ENCODE results near the gene ARMC7. TPM values are rescaled to one million over a fixed set of nuclear protein-coding genes. Genes with fewer than 3 reads are reported as not detected.
"Not testable (repeated sequence)": the region's sequence is repeated elsewhere in the genome, so short reads cannot be mapped to it uniquely, and the experiment has no call there.

Gene ARMC7
- total and polyA plus RNA-seq, 4 donors = 2.5 to 14.2 (median 9.0) TPM

GRCh38 chr17:75159196-75160031 is 49.6 kb downstream of the ARMC7 start:
- H3K4me3 ChIP-seq (ENCODE audit: low read depth, low read length) = no peak overlapping the region
- H3K9me3 ChIP-seq (ENCODE audit: control insufficient read depth, insufficient read depth, low read length) = no peaks in the 10 kb centered on the region
- no peak overlapping the region for H3K27ac ChIP-seq (ENCODE audit: low read depth, low read length)
- H3K27me3 ChIP-seq (ENCODE audit: control insufficient read depth, insufficient read depth, low read length) = no peaks in the 10 kb centered on the region
- no peaks in the 10 kb centered on the region for H3K4me1 ChIP-seq (ENCODE audit: control insufficient read depth, insufficient read depth, low read length)
- H3K36me3 ChIP-seq (ENCODE audit: control insufficient read depth, insufficient read depth, low read length) = peaks cover 40% of the 10 kb centered on the region
- no peak for DNase-seq (ENCODE audit: low read depth in 4 of 6, low spot score in 6 of 6)
- 100% methylated on average over 1 of the region's 4 CpGs for WGBS (ENCODE audit: insufficient coverage)

- H3K9me3 ChIP-seq (ENCODE audit: control insufficient read depth, insufficient read depth, low read length) = no peaks in the 10 kb centered on the region
- no peak overlapping the region for H3K4me3 ChIP-seq (ENCODE audit: low read depth, low read length)
- no peaks in the 10 kb centered on the region for H3K27me3 ChIP-seq (ENCODE audit: control insufficient read depth, insufficient read depth, low read length)
- DNase-seq (ENCODE audit: low read depth in 4 of 6, low spot score in 6 of 6) = no peak
- H3K27ac ChIP-seq (ENCODE audit: low read depth, low read length) = no peak overlapping the region
- 94% methylated on average over 3 of the region's 5 CpGs for WGBS (ENCODE audit: insufficient coverage)
- H3K4me1 ChIP-seq (ENCODE audit: control insufficient read depth, insufficient read depth, low read length) = no peaks in the 10 kb centered on the region
- peaks cover 48% of the 10 kb centered on the region for H3K36me3 ChIP-seq (ENCODE audit: control insufficient read depth, insufficient read depth, low read length)
Measured at GRCh38 chr17:75160211-75160610, 50.4 kb downstream of the ARMC7 start.

- WGBS (ENCODE audit: insufficient coverage) = 91% methylated on average over 5 of the region's 5 CpGs
- Histone ChIP-seq H3K4me3 (ENCODE audit: low read depth, low read length) (no peak overlapping the region), H3K36me3 (ENCODE audit: control insufficient read depth, insufficient read depth, low read length) (peaks cover 59% of the 10 kb centered on the region), H3K9me3 (ENCODE audit: control insufficient read depth, insufficient read depth, low read length) (no peaks in the 10 kb centered on the region), H3K27me3 (ENCODE audit: control insufficient read depth, insufficient read depth, low read length) (no peaks in the 10 kb centered on the region), H3K4me1 (ENCODE audit: control insufficient read depth, insufficient read depth, low read length) (no peaks in the 10 kb centered on the region), H3K27ac (ENCODE audit: low read depth, low read length) (no peak overlapping the region)
- DNase-seq (ENCODE audit: low read depth in 4 of 6, low spot score in 6 of 6) = no peak
Measured at GRCh38 chr17:75163074-75163473, 53.3 kb downstream of the ARMC7 start.

- not testable (repeated sequence) for H3K27me3 ChIP-seq (ENCODE audit: control insufficient read depth, insufficient read depth, low read length); H3K27ac ChIP-seq (ENCODE audit: low read depth, low read length); H3K4me1 ChIP-seq (ENCODE audit: control insufficient read depth, insufficient read depth, low read length); H3K9me3 ChIP-seq (ENCODE audit: control insufficient read depth, insufficient read depth, low read length); DNase-seq (ENCODE audit: low read depth in 4 of 6, low spot score in 6 of 6); H3K4me3 ChIP-seq (ENCODE audit: low read depth, low read length)
- WGBS (ENCODE audit: insufficient coverage) = 96% methylated on average over 11 of the region's 15 CpGs
- peaks cover 63% of the 10 kb centered on the region for H3K36me3 ChIP-seq (ENCODE audit: control insufficient read depth, insufficient read depth, low read length)
Measured at GRCh38 chr17:75164606-75165005, 54.8 kb downstream of the ARMC7 start.

- no peaks in the 10 kb centered on the region for H3K9me3 ChIP-seq (ENCODE audit: control insufficient read depth, insufficient read depth, low read length)
Measured at GRCh38 chr17:75168998-75169397, 59.2 kb downstream of the ARMC7 start.

GRCh38 chr17:75173526-75173925 is 63.8 kb downstream of the ARMC7 start:
- H3K36me3 ChIP-seq (ENCODE audit: control insufficient read depth, insufficient read depth, low read length) = peaks cover 86% of the 10 kb centered on the region
- 85% methylated on average over 3 of the region's 4 CpGs for WGBS (ENCODE audit: insufficient coverage)
- no peak overlapping the region for H3K4me3 ChIP-seq (ENCODE audit: low read depth, low read length)
- H3K4me1 ChIP-seq (ENCODE audit: control insufficient read depth, insufficient read depth, low read length) = no peaks in the 10 kb centered on the region
- H3K27ac ChIP-seq (ENCODE audit: low read depth, low read length) = no peak overlapping the region
- DNase-seq (ENCODE audit: low read depth in 4 of 6, low spot score in 6 of 6) = no peak
- no peaks in the 10 kb centered on the region for H3K27me3 ChIP-seq (ENCODE audit: control insufficient read depth, insufficient read depth, low read length)
- H3K9me3 ChIP-seq (ENCODE audit: control insufficient read depth, insufficient read depth, low read length) = no peaks in the 10 kb centered on the region

More at GRCh38 chr17:75168998-75169397, 59.2 kb downstream of the ARMC7 start:
- no peak overlapping the region for H3K27ac ChIP-seq (ENCODE audit: low read depth, low read length)
- H3K36me3 ChIP-seq (ENCODE audit: control insufficient read depth, insufficient read depth, low read length) = peaks cover 77% of the 10 kb centered on the region
- H3K27me3 ChIP-seq (ENCODE audit: control insufficient read depth, insufficient read depth, low read length) = no peaks in the 10 kb centered on the region
- H3K4me1 ChIP-seq (ENCODE audit: control insufficient read depth, insufficient read depth, low read length) = no peaks in the 10 kb centered on the region
- DNase-seq (ENCODE audit: low read depth in 4 of 6, low spot score in 6 of 6) = no peak
- WGBS (ENCODE audit: insufficient coverage) = 100% methylated on average over 1 of the region's 4 CpGs
- H3K4me3 ChIP-seq (ENCODE audit: low read depth, low read length) = no peak overlapping the region

- DNase-seq (ENCODE audit: low read depth in 4 of 6, low spot score in 6 of 6) = no peak
- no peak overlapping the region for H3K4me3 ChIP-seq (ENCODE audit: low read depth, low read length)
- peaks cover 5% of the 10 kb centered on the region for H3K4me1 ChIP-seq (ENCODE audit: control insufficient read depth, insufficient read depth, low read length)
- WGBS (ENCODE audit: insufficient coverage) = 97% methylated on average over 9 of the region's 11 CpGs
- H3K9me3 ChIP-seq (ENCODE audit: control insufficient read depth, insufficient read depth, low read length) = no peaks in the 10 kb centered on the region
- H3K36me3 ChIP-seq (ENCODE audit: control insufficient read depth, insufficient read depth, low read length) = peaks cover 84% of the 10 kb centered on the region
- H3K27ac ChIP-seq (ENCODE audit: low read depth, low read length) = no peak overlapping the region
- no peaks in the 10 kb centered on the region for H3K27me3 ChIP-seq (ENCODE audit: control insufficient read depth, insufficient read depth, low read length)
Measured at GRCh38 chr17:75174996-75175395, 65.2 kb downstream of the ARMC7 start.

- peaks cover 76% of the 10 kb centered on the region for H3K36me3 ChIP-seq (ENCODE audit: control insufficient read depth, insufficient read depth, low read length)
- H3K27me3 ChIP-seq (ENCODE audit: control insufficient read depth, insufficient read depth, low read length) = no peaks in the 10 kb centered on the region
- no peaks in the 10 kb centered on the region for H3K9me3 ChIP-seq (ENCODE audit: control insufficient read depth, insufficient read depth, low read length)
- DNase-seq (ENCODE audit: low read depth in 4 of 6, low spot score in 6 of 6) = no peak
- peaks cover 9% of the 10 kb centered on the region for H3K4me1 ChIP-seq (ENCODE audit: control insufficient read depth, insufficient read depth, low read length)
- no peak overlapping the region for H3K4me3 ChIP-seq (ENCODE audit: low read depth, low read length)
- 88% methylated on average over 1 of the region's 5 CpGs for WGBS (ENCODE audit: insufficient coverage)
- H3K27ac ChIP-seq (ENCODE audit: low read depth, low read length) = no peak overlapping the region
Measured at GRCh38 chr17:75176625-75177024, 66.9 kb downstream of the ARMC7 start.

GRCh38 chr17:75178453-75178852 is 68.7 kb downstream of the ARMC7 start:
- Histone ChIP-seq H3K4me1 (ENCODE audit: control insufficient read depth, insufficient read depth, low read length) (peaks cover 14% of the 10 kb centered on the region), H3K36me3 (ENCODE audit: control insufficient read depth, insufficient read depth, low read length) (peaks cover 60% of the 10 kb centered on the region), H3K27me3 (ENCODE audit: control insufficient read depth, insufficient read depth, low read length) (no peaks in the 10 kb centered on the region), H3K9me3 (ENCODE audit: control insufficient read depth, insufficient read depth, low read length) (no peaks in the 10 kb centered on the region), H3K27ac (ENCODE audit: low read depth, low read length) (no peak overlapping the region), H3K4me3 (ENCODE audit: low read depth, low read length) (no peak overlapping the region)
- 89% methylated on average over 3 of the region's 6 CpGs for WGBS (ENCODE audit: insufficient coverage)
- no peak for DNase-seq (ENCODE audit: low read depth in 4 of 6, low spot score in 6 of 6)
